ENCODE results near the gene DMPK.

DMPK gene

DNA sequence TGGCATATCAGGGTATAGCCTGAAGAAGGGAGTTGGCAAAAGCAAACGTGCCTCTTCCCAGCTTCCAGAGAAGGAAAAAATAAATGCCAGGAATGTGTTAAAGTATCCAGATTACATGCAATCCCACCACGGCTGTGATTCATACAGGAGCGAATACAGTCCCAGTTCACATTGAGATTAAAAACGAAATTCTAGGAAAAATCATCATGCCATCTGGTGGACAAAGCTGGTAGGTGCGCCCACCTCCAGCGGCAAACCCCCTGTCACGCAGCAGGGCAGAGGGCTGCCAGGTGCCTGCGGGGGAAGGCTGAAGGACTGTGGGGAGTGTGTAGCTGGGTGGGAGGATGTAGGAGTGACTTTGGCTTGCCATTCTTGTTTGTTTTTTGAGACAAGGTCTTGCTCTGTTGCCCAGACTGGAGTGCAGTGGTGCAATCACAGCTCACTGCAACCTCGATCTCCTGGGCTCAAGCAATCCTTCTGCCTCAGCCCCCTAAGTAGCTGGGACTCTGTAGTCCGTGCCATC lies 16.8 kb upstream of the DMPK start:
- no peaks in the 10 kb centered on the region for H3K36me3 Mint-ChIP-seq
- peaks cover 5% of the 10 kb centered on the region for H3K4me1 Mint-ChIP-seq
- no peak overlapping the region for H3K4me3 Mint-ChIP-seq
- H3K27ac Mint-ChIP-seq, result no peak overlapping the region
- peaks cover 10% of the 10 kb centered on the region for H3K27me3 Mint-ChIP-seq
- no peaks in the 10 kb centered on the region for H3K9me3 Mint-ChIP-seq

DNA sequence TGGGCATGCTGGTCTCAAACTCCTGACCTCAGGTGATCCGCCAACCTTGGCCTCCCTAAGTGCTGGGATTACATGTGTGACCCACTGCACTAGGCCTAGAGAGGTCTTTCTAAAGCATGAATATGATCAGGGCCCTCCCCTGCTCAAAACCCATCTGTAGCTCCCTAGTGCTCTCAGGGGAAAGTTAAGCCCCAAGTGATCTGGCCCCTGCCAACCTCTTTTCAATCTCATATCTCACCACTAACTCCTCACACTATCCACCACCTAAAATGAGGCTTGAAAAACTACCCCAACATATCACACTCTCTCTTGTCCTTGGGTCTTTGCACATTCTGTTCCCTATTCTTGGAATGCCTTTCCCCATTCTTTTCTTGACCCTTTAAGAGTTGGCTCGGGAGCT lies 12.3 kb upstream of the DMPK start:
- no peaks in the 10 kb centered on the region for H3K9me3 Mint-ChIP-seq
- H3K27ac Mint-ChIP-seq, result peak overlapping the region; percentile 2
- H3K27me3 Mint-ChIP-seq, result peaks cover 10% of the 10 kb centered on the region
- peak overlapping the region; percentile 2 for H3K4me3 Mint-ChIP-seq
- H3K4me1 Mint-ChIP-seq, result peaks cover 38% of the 10 kb centered on the region
- peaks cover 2% of the 10 kb centered on the region for H3K36me3 Mint-ChIP-seq

DNA sequence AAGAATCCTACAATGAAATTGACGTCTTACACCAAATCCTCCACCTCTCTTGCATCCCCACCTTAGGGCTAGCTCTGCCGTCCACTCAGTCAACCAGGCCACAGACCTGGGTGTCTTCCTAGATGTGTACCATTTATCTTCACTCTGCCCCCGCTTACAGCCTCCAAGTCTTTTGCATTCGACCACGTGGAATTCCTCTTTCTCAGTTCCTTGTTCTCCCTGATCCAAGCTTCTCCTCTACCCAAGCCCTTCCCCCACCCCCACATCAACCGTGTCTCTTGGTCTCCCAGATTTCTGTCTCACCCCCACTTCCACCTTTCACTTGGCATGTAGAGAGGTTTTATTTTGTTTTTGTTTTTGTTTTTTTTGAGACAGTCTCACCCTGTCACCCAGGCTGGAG lies 11.6 kb upstream of the DMPK start:
- Mint-ChIP-seq H3K27me3 (peaks cover 8% of the 10 kb centered on the region), H3K36me3 (peaks cover 6% of the 10 kb centered on the region), H3K4me3 (no peak overlapping the region), H3K9me3 (no peaks in the 10 kb centered on the region), H3K27ac (peak overlapping the region; percentile 25), H3K4me1 (peaks cover 38% of the 10 kb centered on the region)

DNA sequence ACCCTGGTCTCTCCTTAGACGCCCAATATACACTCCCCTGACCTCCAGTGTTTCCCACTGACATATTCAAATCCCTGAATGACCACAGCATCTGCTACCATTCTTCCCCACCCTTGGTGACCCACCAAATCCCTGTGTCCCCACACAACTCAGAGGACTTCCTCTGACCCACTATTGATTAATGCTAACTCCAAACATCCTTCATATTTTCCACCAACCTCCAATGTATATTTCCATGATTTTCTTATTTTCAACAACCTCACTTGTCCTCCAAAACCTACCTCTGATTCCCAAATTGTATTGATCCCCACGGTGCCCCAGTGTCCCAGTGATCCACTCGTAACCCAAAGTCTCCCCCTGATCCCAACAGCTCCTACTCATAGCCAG lies 10.9 kb upstream of the DMPK start:
- peak overlapping the region; percentile 78 for H3K4me3 Mint-ChIP-seq
- H3K9me3 Mint-ChIP-seq, result no peaks in the 10 kb centered on the region
- H3K27ac Mint-ChIP-seq, result peak overlapping the region; percentile 88
- H3K27me3 Mint-ChIP-seq, result peaks cover 6% of the 10 kb centered on the region
- peaks cover 9% of the 10 kb centered on the region for H3K36me3 Mint-ChIP-seq
- peaks cover 38% of the 10 kb centered on the region for H3K4me1 Mint-ChIP-seq

- peaks cover 13% of the 10 kb centered on the region for H3K36me3 Mint-ChIP-seq
- H3K27ac Mint-ChIP-seq, result peak within 1 kb of the TSS; percentile 88
- peaks cover 38% of the 10 kb centered on the region for H3K4me1 Mint-ChIP-seq
- H3K9me3 Mint-ChIP-seq, result no peaks in the 10 kb centered on the region
- peaks cover 6% of the 10 kb centered on the region for H3K27me3 Mint-ChIP-seq
- peak within 1 kb of the TSS; percentile 92 for H3K4me3 Mint-ChIP-seq
These were observed 10.3 kb upstream of the DMPK start, which contains the start of gene DMWD for GRCh38 chr19:45792470-45793177. Gene DMWD, minus strand, starts transcription at chr19:45792845. Its CDS starts 89 bp downstream, at chr19:45792756.

- Mint-ChIP-seq H3K4me1 (peaks cover 38% of the 10 kb centered on the region), H3K9me3 (no peaks in the 10 kb centered on the region), H3K27me3 (peaks cover 6% of the 10 kb centered on the region), H3K36me3 (peaks cover 18% of the 10 kb centered on the region), H3K27ac (peak overlapping the region; percentile 82), H3K4me3 (peak overlapping the region; percentile 92)
These were observed 9.6 kb upstream of the DMPK start for GRCh38 chr19:45791744-45792469.

DNA sequence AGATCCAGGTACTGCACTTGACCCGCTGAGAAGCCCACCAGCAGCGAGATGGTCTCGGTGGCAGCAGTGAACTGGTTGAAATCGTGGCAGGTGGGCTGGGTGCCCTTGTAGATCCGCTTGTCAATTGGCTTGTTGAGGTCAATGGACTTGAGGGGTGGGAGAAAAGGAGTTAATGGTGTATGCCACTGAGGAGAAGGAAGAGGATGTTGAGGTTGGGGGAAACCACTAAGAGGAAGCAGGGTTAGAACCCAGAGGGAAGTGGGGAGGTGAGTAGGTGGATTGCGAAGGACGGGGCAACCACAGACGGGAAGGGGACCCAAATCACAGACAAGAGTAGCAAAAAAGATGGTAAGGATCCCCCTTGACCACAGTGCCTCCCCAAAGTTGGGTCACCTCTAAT lies 8.7 kb upstream of the DMPK start:
- Mint-ChIP-seq H3K27ac (peak overlapping the region; percentile 73), H3K4me3 (peak overlapping the region; percentile 92), H3K27me3 (peaks cover 6% of the 10 kb centered on the region), H3K36me3 (peaks cover 20% of the 10 kb centered on the region), H3K9me3 (no peaks in the 10 kb centered on the region), H3K4me1 (peaks cover 38% of the 10 kb centered on the region)

- Mint-ChIP-seq H3K27me3 (no peaks in the 10 kb centered on the region), H3K4me1 (peaks cover 33% of the 10 kb centered on the region), H3K9me3 (no peaks in the 10 kb centered on the region), H3K27ac (no peak overlapping the region), H3K36me3 (peaks cover 20% of the 10 kb centered on the region), H3K4me3 (no peak overlapping the region)
These were observed 6.9 kb upstream of the DMPK start for GRCh38 chr19:45789035-45789786.

DNA sequence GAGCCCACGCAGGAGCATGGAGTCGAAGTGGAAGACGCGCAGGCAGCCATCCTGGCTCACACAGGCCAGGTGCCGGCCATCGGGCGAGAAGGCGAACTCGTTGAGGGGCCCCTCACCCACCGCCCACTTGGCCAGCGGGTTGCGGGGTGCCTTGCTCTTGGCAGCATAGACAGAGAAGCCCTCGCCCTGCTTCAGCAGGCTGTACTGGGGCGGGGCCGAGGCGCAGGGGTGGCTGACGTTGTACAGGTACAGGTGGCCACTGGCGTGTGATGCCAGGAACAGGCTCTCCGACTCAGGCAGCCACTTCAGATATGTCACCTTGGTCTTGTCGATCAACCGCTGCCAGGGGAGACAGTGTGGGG lies 4.2 kb upstream of the DMPK start:
- Mint-ChIP-seq H3K9me3 (no peaks in the 10 kb centered on the region), H3K27ac (no peak overlapping the region), H3K4me3 (no peak overlapping the region), H3K4me1 (peaks cover 13% of the 10 kb centered on the region), H3K36me3 (peaks cover 20% of the 10 kb centered on the region), H3K27me3 (no peaks in the 10 kb centered on the region)

DNA sequence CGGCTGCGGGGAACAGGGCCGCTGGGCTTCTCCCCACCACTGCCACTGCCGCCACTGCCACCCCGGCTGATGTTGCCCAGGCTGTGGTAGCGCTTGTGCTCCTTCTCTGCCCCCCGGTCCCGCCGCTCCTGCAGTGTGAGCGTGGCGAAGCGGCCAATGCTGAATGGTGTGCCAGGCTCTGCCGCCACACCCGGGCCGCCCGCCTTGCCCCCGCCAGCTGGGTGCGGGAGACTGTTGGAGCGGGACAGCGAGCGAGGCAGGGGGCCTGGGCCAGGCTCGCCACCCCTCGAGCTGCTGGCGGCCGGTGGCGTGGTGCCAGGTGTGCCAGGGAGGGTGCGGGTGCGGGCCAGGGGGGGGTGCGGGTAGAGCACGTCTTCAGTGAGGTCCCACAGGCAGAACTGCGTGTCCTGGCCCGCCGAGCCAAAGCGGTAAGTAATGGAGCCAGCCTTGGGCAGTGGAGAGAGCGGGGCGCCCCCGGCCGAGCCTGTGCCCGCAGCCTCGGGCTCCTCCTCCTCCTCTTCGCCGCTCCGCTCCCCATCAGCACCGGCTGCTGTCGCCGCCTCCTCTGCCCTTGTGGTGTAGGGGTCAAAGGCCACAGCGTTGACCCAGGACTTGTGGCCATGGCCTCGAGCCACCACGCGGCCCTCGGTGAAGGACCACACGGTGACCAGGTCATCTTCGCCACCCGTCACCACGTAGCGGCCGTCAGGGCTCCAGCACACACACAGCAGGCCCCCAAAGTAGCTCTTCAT lies 3.7 kb upstream of the DMPK start:
- Mint-ChIP-seq H3K4me3 (no peak overlapping the region), H3K36me3 (peaks cover 20% of the 10 kb centered on the region), H3K27me3 (peaks cover 2% of the 10 kb centered on the region)

DNA sequence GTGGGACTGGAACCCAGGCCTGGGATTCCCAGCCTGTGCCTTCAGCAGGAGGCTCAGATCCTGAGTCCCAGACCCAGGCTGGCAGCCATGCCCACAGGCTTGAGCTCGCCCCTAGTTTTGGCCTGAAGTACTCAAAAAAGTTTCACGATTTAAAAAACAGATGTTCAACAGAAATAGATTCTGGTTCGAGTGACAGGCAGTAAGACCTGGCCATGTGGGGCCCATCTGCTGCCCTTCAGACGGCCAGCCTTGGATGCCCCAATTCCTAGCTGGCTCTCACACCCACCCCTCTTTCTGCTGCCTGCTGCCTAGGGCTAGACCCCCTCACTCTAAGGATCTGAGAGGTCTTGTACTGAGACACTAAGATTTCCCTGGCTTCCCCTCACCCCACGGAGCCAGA lies 2.8 kb upstream of the DMPK start:
- peaks cover 1% of the 10 kb centered on the region for H3K4me1 Mint-ChIP-seq
- H3K27ac Mint-ChIP-seq, result no peak overlapping the region
- peaks cover 4% of the 10 kb centered on the region for H3K27me3 Mint-ChIP-seq
- H3K9me3 Mint-ChIP-seq, result no peaks in the 10 kb centered on the region
- no peak overlapping the region for H3K4me3 Mint-ChIP-seq
- peaks cover 19% of the 10 kb centered on the region for H3K36me3 Mint-ChIP-seq

More for the DNA sequence above, 3.7 kb upstream of the DMPK start:
- no peaks in the 10 kb centered on the region for H3K9me3 Mint-ChIP-seq
- peaks cover 7% of the 10 kb centered on the region for H3K4me1 Mint-ChIP-seq
- no peak overlapping the region for H3K27ac Mint-ChIP-seq

DNA sequence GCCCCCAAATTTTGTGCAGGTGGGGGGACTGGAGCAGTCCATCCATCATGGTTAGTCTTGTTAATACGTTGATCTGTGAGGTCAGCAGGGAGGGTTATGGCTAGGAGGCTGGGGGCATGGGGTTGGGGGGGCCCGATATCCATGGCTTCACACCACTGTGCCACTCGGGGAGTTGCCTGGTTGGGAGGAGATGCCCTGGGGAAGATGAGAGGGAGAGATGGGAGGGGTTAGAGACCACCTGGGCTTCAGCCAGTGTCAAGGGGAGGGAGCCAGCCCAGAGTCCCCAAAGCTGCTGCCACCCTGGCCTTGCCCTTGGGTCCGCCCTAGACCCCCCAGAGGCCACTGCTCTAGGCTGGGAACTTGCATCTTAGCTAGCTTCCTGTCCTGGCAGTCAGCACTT lies 1.8 kb upstream of the DMPK start:
- Mint-ChIP-seq H3K4me3 (no peak overlapping the region), H3K27me3 (peaks cover 9% of the 10 kb centered on the region), H3K9me3 (no peaks in the 10 kb centered on the region), H3K4me1 (peaks cover 11% of the 10 kb centered on the region), H3K36me3 (peaks cover 17% of the 10 kb centered on the region), H3K27ac (no peak overlapping the region)

GRCh38 chr19:45782820-45783785 lies 813 bp upstream of the DMPK start:
- Mint-ChIP-seq H3K27me3 (peaks cover 12% of the 10 kb centered on the region), H3K36me3 (peaks cover 14% of the 10 kb centered on the region), H3K4me3 (no peak overlapping the region)

More at GRCh38 chr19:45782820-45783785, 813 bp upstream of the DMPK start:
- Mint-ChIP-seq H3K27ac (no peak overlapping the region), H3K9me3 (no peaks in the 10 kb centered on the region), H3K4me1 (peaks cover 19% of the 10 kb centered on the region)
